IMR-90 (cell line): ENCODE measurements around the gene TRIM38. TPM values are rescaled to one million over a fixed set of nuclear protein-coding genes. Genes with fewer than 3 reads are reported as not detected.

Experiments used
- ATAC-seq: fragments of 200-7000 bp; cut with Tn5 transposase; 2 replicates; pipeline ENCODE4 v1.9.1; 2020; ENCODE audit warnings: low read depth, mild to moderate bottlenecking, moderate library complexity
- BruUV-seq: library from RNA; stranded (reverse); fragments of 400-500 nt; replicated peaks from 2 replicates; lab custom pipeline; 2021; lab: Mats Ljungman, UMichigan
- CTCF ChIA-PET: fragments of 300-600 bp; formaldehyde crosslinking; extraction: SDS; loops from one replicate; lab custom pipeline; 2021; ENCODE audit warnings: antibody characterized with exemption; lab: Yijun Ruan, JAX
- POLR2A ChIA-PET: fragments of 300-600 bp; sonication (Branson Sonifier 250); formaldehyde crosslinking; loops from one replicate; lab custom pipeline; 2022; ENCODE audit warnings: antibody characterized with exemption; ENCODE audit not compliant: unreplicated experiment; lab: Charles Lee
- DNase-seq: peaks from one replicate; pipeline ENCODE4 v3.0.0; 2013
- H2AFZ ChIP-seq: replicated peaks from 2 replicates; pipeline ENCODE3; 2013; ENCODE audit warnings: low read length, mild to moderate bottlenecking; ENCODE audit not compliant: poor library complexity
- H2AK5ac ChIP-seq: 2 replicates; pipeline ENCODE4 v1.6.1; 2013; ENCODE audit warnings: low read depth, low read length, inconsistent platforms
- H2AK9ac ChIP-seq: replicated peaks from 2 replicates; pipeline ENCODE3; 2013; ENCODE audit warnings: mild to moderate bottlenecking, low read depth, low read length, moderate library complexity; ENCODE audit not compliant: poor library complexity
- H2BK120ac ChIP-seq: 2 replicates; pipeline ENCODE4 v1.6.1; 2013; ENCODE audit warnings: low read depth, low read length, inconsistent platforms
- H2BK15ac ChIP-seq: 3 replicates; pipeline ENCODE4 v1.6.1; 2013; ENCODE audit warnings: low read depth, low read length, inconsistent platforms
- H2BK20ac ChIP-seq: 2 replicates; pipeline ENCODE4 v1.6.1; 2013; ENCODE audit warnings: low read depth, mild to moderate bottlenecking, inconsistent platforms, low read length, moderate library complexity
- H2BK5ac ChIP-seq: 2 replicates; pipeline ENCODE4 v1.6.1; 2013; ENCODE audit warnings: mild to moderate bottlenecking, low read depth, low read length, inconsistent platforms; ENCODE audit not compliant: poor library complexity, severe bottlenecking
- H3K14ac ChIP-seq: replicated peaks from 2 replicates; pipeline ENCODE4 v1.6.1; 2013; ENCODE audit warnings: low read depth, low read length, inconsistent platforms
- H3K18ac ChIP-seq: 2 replicates; pipeline ENCODE4 v1.6.1; 2013; ENCODE audit warnings: low read depth, low read length, control low read depth
- H3K23ac ChIP-seq: 2 replicates; pipeline ENCODE4 v1.6.1; 2013; ENCODE audit warnings: low read depth, low read length, inconsistent platforms
- H3K27ac ChIP-seq: 2 replicates; pipeline ENCODE4 v1.5.1; 2013; ENCODE audit warnings: mild to moderate bottlenecking, control low read depth, low read length; ENCODE audit not compliant: insufficient read depth
- H3K27me3 ChIP-seq: 2 replicates; pipeline ENCODE4 v1.6.1; 2013; ENCODE audit warnings: low read length; ENCODE audit not compliant: control insufficient read depth, insufficient read depth
- H3K36me3 ChIP-seq: 2 replicates; pipeline ENCODE4 v1.6.1; 2013; ENCODE audit warnings: low read length, mixed read lengths; ENCODE audit not compliant: control insufficient read depth, insufficient read depth
- H3K4ac ChIP-seq: 2 replicates; pipeline ENCODE4 v1.6.1; 2013; ENCODE audit warnings: low read depth, low read length, inconsistent platforms
- H3K4me1 ChIP-seq: 2 replicates; pipeline ENCODE4 v1.6.1; 2013; ENCODE audit warnings: low read length, mixed read lengths; ENCODE audit not compliant: control insufficient read depth, insufficient read depth
- H3K4me2 ChIP-seq: 2 replicates; pipeline ENCODE4 v1.6.1; 2013; ENCODE audit warnings: low read depth, mild to moderate bottlenecking, control low read depth, low read length, moderate library complexity
- H3K4me3 ChIP-seq: 2 replicates; pipeline ENCODE4 v1.5.1; 2013; ENCODE audit warnings: low read depth, mild to moderate bottlenecking, control low read depth, low read length, moderate library complexity; ENCODE audit not compliant: insufficient read depth
- H3K56ac ChIP-seq: 2 replicates; pipeline ENCODE4 v1.6.1; 2013; ENCODE audit warnings: low read length, inconsistent platforms; ENCODE audit not compliant: insufficient read depth; ENCODE audit errors: extremely low read depth
- H3K79me1 ChIP-seq, 2 experiments: 2 replicates each; pipeline ENCODE4 v1.6.1; 2013; ENCODE audit warnings: low read length in 2 of 2, inconsistent platforms in 1 of 2, low read depth in 1 of 2
- H3K9ac ChIP-seq: 2 replicates; pipeline ENCODE4 v1.6.1; 2013; ENCODE audit warnings: low read depth, low read length, control low read depth
- H3K9me1 ChIP-seq: 2 replicates; pipeline ENCODE4 v1.6.1; 2013; ENCODE audit warnings: low read length, inconsistent platforms; ENCODE audit not compliant: insufficient read depth
- H3K9me3 ChIP-seq: 2 replicates; pipeline ENCODE4 v1.6.1; 2013; ENCODE audit warnings: low read length; ENCODE audit not compliant: control insufficient read depth, insufficient read depth
- H4K20me1 ChIP-seq: 2 replicates; pipeline ENCODE4 v1.6.1; 2013; ENCODE audit warnings: low read length, inconsistent platforms; ENCODE audit not compliant: insufficient read depth
- H4K5ac ChIP-seq: 2 replicates; pipeline ENCODE4 v1.6.1; 2013; ENCODE audit warnings: mild to moderate bottlenecking, low read depth, low read length, control low read depth
- H4K8ac ChIP-seq, 2 experiments: 2 replicates each; pipeline ENCODE4 v1.6.1; 2013; ENCODE audit warnings: low read depth in 2 of 2, low read length in 2 of 2, control low read depth in 1 of 2, inconsistent platforms in 1 of 2
- H4K91ac ChIP-seq: 2 replicates; pipeline ENCODE4 v1.6.1; 2013; ENCODE audit warnings: low read depth, low read length, inconsistent platforms; ENCODE audit not compliant: insufficient read depth
- BHLHE40 ChIP-seq: fragments of 150-350 bp; IDR thresholded peaks from 2 replicates; pipeline ENCODE4 v1.6.1; 2016; ENCODE audit warnings: mild to moderate bottlenecking, low read depth, low read length
- CEBPB ChIP-seq: IDR thresholded peaks from 2 replicates; pipeline ENCODE4 v1.6.1; 2012; ENCODE audit warnings: low read depth, low read length, improper control_type of control experiment
- CHD1 ChIP-seq: IDR thresholded peaks from 2 replicates; pipeline ENCODE4 v1.6.1; 2012; ENCODE audit warnings: low read depth, low read length, improper control_type of control experiment
- FOS ChIP-seq: fragments of 150-350 bp; IDR thresholded peaks from 2 replicates; pipeline ENCODE4 v1.6.1; 2016; ENCODE audit warnings: low read depth, low read length
- MAFK ChIP-seq: IDR thresholded peaks from 2 replicates; pipeline ENCODE4 v1.6.1; 2012; ENCODE audit warnings: low read depth, low read length, improper control_type of control experiment
- MXI1 ChIP-seq: IDR thresholded peaks from 2 replicates; pipeline ENCODE4 v1.6.1; 2012; ENCODE audit warnings: low read depth, mild to moderate bottlenecking, low read length, moderate library complexity, borderline replicate concordance
- NFE2L2 ChIP-seq: fragments of 150-350 bp; IDR thresholded peaks from 2 replicates; pipeline ENCODE4 v1.6.1; 2016; ENCODE audit warnings: low read depth, mild to moderate bottlenecking, low read length
- POLR2A ChIP-seq: IDR thresholded peaks from 2 replicates; pipeline ENCODE4 v1.6.1; 2012; ENCODE audit warnings: mild to moderate bottlenecking, low read depth, low read length
- RAD21 ChIP-seq: IDR thresholded peaks from 2 replicates; pipeline ENCODE4 v1.6.1; 2012; ENCODE audit warnings: low read length, improper control_type of control experiment
- RCOR1 ChIP-seq: IDR thresholded peaks from 2 replicates; pipeline ENCODE4 v1.6.1; 2012; ENCODE audit warnings: mild to moderate bottlenecking, low read length, improper control_type of control experiment; ENCODE audit not compliant: insufficient replicate concordance
- RFX5 ChIP-seq: IDR thresholded peaks from 2 replicates; pipeline ENCODE4 v1.8.0; 2012; ENCODE audit warnings: low read depth, mild to moderate bottlenecking, low read length, moderate library complexity
- SMC3 ChIP-seq: fragments of 150-350 bp; IDR thresholded peaks from 2 replicates; pipeline ENCODE4 v1.6.1; 2016; ENCODE audit warnings: low read depth, mild to moderate bottlenecking, antibody characterized with exemption, low read length, moderate library complexity
- WGBS, 2 experiments: methylation state at CpG; one replicate each; pipeline versions ENCODE4 v1.1.5 to v1.1.7; 2013; ENCODE audit warnings: missing lambda C conversion rate in 2 of 2; ENCODE audit not compliant: insufficient read length in 1 of 2; ENCODE audit errors: extremely low coverage in 2 of 2; 5-methylcytosine and 5-hydroxymethylcytosine counted together
- dilution Hi-C: fragments of 300-500 bp; cut with HindIII; formaldehyde crosslinking; loops from one replicate; pipeline ENCODE4 v1.14.3; 2018; ENCODE audit warnings: low sequenced_read_pairs; ENCODE audit not compliant: unreplicated experiment
- in situ Hi-C: fragments of 300-500 bp; cut with MboI; formaldehyde crosslinking; loops from 3 replicates; pipeline ENCODE4 v1.14.3; 2019; ENCODE audit warnings: low sequenced_read_pairs, inconsistent platforms, mixed read lengths
- intact Hi-C: fragments of 100-400 bp; cut with micrococcal nuclease; formaldehyde crosslinking; loops from 2 replicates; pipeline ENCODE4 v1.10.0; 2022
- polyA plus RNA-seq, 3 experiments: library from polyadenylated mRNA; depleted of rRNA; stranded (reverse); fragments of >200 nt; gene quantifications; 2 replicates each; pipeline ENCODE4 v1.2.3, GENCODE V29; 2012; ENCODE audit warnings: low replicate concordance in 1 of 3
- total RNA-seq: library from RNA; depleted of rRNA; stranded (reverse); fragments of >200 nt; gene quantifications from 2 replicates; pipeline ENCODE4 v1.2.3, GENCODE V29; 2012
- TF ChIP-seq, protein P1 (sequence below): fragments of 150-350 bp; IDR thresholded peaks from 2 replicates; pipeline ENCODE4 v1.6.1; 2017; ENCODE audit warnings: mild to moderate bottlenecking, antibody characterized with exemption, low read length, low read depth
- TF ChIP-seq, protein P2 (sequence below): fragments of 150-350 bp; IDR thresholded peaks from 2 replicates; pipeline ENCODE4 v1.6.1; 2016; ENCODE audit warnings: low read depth, mild to moderate bottlenecking, low read length, moderate library complexity, borderline replicate concordance

TRIM38 gene
- total and polyA plus RNA-seq, 2 of the 4 experiments (the other 2 are of a cell fraction) = 4.1 to 6.3 TPM

DNA sequence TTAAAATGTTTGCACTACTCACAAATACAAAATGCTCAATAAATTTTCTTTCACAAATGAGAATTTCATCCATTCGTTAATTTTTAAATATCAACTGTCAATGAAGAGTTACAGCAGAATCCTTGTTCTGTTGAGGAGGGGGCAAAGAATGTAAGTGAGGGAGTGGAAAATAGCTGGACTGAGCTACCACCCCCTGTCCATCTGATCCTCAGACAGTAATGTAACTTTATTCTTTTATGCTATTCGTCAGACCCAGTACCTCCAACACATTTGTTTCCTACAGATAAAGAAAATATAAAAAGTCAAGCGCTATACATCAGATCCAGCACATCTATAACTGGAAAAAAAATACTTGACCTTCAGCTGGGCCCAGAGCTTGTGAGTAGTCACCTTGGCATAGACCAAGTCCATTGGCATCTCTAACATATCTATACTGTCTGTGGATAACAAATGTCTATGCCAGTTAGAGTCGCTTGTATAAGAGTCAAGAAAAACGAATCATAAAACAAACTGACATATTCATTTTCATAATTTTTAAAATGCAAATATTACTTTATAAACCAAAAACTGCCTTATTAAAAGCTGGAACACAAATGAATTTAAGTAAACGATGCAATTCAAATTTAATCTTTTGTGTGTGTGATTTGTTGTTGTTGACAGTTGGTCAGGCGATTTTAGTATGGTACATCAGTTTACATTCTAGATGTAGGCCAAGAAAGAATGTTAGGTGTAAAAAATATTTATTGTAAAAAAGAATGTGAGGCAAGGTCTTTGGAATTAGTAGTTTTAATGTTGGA lies 67.5 kb downstream of the TRIM38 start (continued):
- TF ChIP-seq CHD1 = no peak
- TF ChIP-seq RFX5 = no peak

DNA sequence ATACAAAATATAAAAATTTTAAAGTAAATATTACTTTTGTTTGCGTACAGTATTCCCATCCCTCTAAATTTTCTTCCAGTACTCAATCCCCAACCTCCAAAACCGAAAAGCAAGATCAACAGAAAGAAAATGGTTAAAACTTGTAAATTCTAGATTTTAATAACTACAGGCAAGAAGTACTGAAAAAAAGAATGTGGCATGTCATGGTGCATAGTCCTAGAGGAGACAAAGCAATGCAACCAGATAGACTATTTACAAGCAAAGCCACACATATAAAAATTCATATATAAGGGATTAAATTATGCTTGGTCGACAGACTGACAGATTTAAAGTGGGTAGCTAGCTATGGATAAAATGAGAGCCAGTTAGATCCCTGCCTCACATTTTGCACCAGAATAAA lies 68.1 kb downstream of the TRIM38 start:
- no peaks in the 10 kb centered on the region for H3K36me3 ChIP-seq
- H4K5ac ChIP-seq = no peak overlapping the region
- H4K91ac ChIP-seq = no peak overlapping the region
- no peak overlapping the region for H2BK15ac ChIP-seq
- H3K27ac ChIP-seq = no peak overlapping the region
- no peak overlapping the region for H2BK20ac ChIP-seq
- no peak overlapping the region for H3K18ac ChIP-seq
- H3K9ac ChIP-seq = no peak overlapping the region
- no peak overlapping the region for H3K4me3 ChIP-seq
- H3K9me3 ChIP-seq = no peaks in the 10 kb centered on the region
- DNase-seq (no peak), ATAC-seq (no peak)
- no peak overlapping the region for H3K56ac ChIP-seq
- H4K20me1 ChIP-seq = no peaks in the 10 kb centered on the region
- H2BK120ac ChIP-seq = no peak overlapping the region
- no peak overlapping the region for H3K23ac ChIP-seq
- no peak overlapping the region for H2AK9ac ChIP-seq
- H2AK5ac ChIP-seq = no peak overlapping the region
- no peaks in the 10 kb centered on the region for H3K27me3 ChIP-seq
- intact Hi-C loops = loop anchor here (5.0 kb wide), 1 partner anchor 167 kb away; a partner anchor contains a TSS
- no TSS peak for BruUV-seq
- H2BK5ac ChIP-seq = no peak overlapping the region
- in situ Hi-C loops = loop anchor here (10.0 kb wide), 2 partner anchors 1104 to 1784 kb away; a partner anchor contains a TSS
- CTCF ChIA-PET = interaction anchor here (0.6 to 2.6 kb wide), 3 partner anchors 8 to 129 kb away, joined by 3 to 10 read pairs (median 3); a partner anchor contains a TSS
- no peaks in the 10 kb centered on the region for H3K79me1 ChIP-seq
- H3K4me1 ChIP-seq = no peaks in the 10 kb centered on the region
- H4K8ac ChIP-seq = no peak overlapping the region
- dilution Hi-C loops = no loop called here
- POLR2A ChIA-PET = interaction anchor here (0.6 to 2.9 kb wide), 7 partner anchors 8 to 1110 kb away, joined by 3 to 17 read pairs (median 6); a partner anchor contains a TSS
- H3K9me1 ChIP-seq = no peaks in the 10 kb centered on the region
- H2AFZ ChIP-seq = no peak overlapping the region
- no peak overlapping the region for H3K14ac ChIP-seq
- H3K4me2 ChIP-seq = no peak overlapping the region
- H3K4ac ChIP-seq = no peak overlapping the region
- WGBS, 2 experiments = no CpG with 5 or more reads among the region's 3 CpGs
- TF ChIP-seq RAD21 = no peak
- no peak for TF ChIP-seq CEBPB
- TF ChIP-seq FOS = no peak
- TF ChIP-seq, protein P1, sequence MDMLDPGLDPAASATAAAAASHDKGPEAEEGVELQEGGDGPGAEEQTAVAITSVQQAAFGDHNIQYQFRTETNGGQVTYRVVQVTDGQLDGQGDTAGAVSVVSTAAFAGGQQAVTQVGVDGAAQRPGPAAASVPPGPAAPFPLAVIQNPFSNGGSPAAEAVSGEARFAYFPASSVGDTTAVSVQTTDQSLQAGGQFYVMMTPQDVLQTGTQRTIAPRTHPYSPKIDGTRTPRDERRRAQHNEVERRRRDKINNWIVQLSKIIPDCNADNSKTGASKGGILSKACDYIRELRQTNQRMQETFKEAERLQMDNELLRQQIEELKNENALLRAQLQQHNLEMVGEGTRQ = no peak
- TF ChIP-seq CHD1 = no peak
- TF ChIP-seq, protein P2, sequence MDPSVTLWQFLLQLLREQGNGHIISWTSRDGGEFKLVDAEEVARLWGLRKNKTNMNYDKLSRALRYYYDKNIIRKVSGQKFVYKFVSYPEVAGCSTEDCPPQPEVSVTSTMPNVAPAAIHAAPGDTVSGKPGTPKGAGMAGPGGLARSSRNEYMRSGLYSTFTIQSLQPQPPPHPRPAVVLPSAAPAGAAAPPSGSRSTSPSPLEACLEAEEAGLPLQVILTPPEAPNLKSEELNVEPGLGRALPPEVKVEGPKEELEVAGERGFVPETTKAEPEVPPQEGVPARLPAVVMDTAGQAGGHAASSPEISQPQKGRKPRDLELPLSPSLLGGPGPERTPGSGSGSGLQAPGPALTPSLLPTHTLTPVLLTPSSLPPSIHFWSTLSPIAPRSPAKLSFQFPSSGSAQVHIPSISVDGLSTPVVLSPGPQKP = no peak
- no peak for TF ChIP-seq RCOR1
- no peak for TF ChIP-seq SMC3
- no peak for TF ChIP-seq MAFK
- TF ChIP-seq BHLHE40 = no peak
- TF ChIP-seq MXI1 = no peak
- TF ChIP-seq POLR2A = no peak
- no peak for TF ChIP-seq NFE2L2
